Fibroblast of lung (primary cell): ENCODE measurements around the gene AKAP7. TPM values are rescaled to one million over a fixed set of nuclear protein-coding genes. Genes with fewer than 3 reads are reported as not detected.

ENCODE experiments used
- DNase-seq, 2 donors: peaks; one replicate each; pipeline versions ENCODE4 v3.0.0 to v3.0.0-alpha.2; 2010; ENCODE audit warnings: low read depth in 2 of 2
- H2AFZ ChIP-seq: 2 replicates; pipeline ENCODE4 v1.5.1; 2012; ENCODE audit warnings: low read length, control low read depth, inconsistent platforms
- H3K27ac ChIP-seq: 2 replicates; pipeline ENCODE4 v1.5.1; 2011; ENCODE audit warnings: low read length, control low read depth; ENCODE audit not compliant: insufficient read depth
- H3K27me3 ChIP-seq: 2 replicates; pipeline ENCODE4 v1.5.1; 2011; ENCODE audit warnings: mild to moderate bottlenecking, low read length; ENCODE audit not compliant: control insufficient read depth, insufficient read depth
- H3K36me3 ChIP-seq: 2 replicates; pipeline ENCODE4 v1.5.1; 2011; ENCODE audit warnings: low read length; ENCODE audit not compliant: control insufficient read depth, insufficient read depth
- H3K4me1 ChIP-seq: 2 replicates; pipeline ENCODE4 v1.5.1; 2011; ENCODE audit warnings: low read length; ENCODE audit not compliant: control insufficient read depth, insufficient read depth; ENCODE audit errors: extremely low read depth
- H3K4me2 ChIP-seq: 2 replicates; pipeline ENCODE4 v1.5.1; 2011; ENCODE audit warnings: low read length, control low read depth; ENCODE audit not compliant: insufficient read depth; ENCODE audit errors: extremely low read depth
- H3K4me3 ChIP-seq, 4 experiments: fragments of 200-600 bp in 1 of 4; sonication (generic) in 1 of 4; replicated peaks in 1 of 4; 2 replicates each; pipeline ENCODE4 v1.5.1; 2011 to 2016; ENCODE audit warnings: low read length in 4 of 4, low read depth in 3 of 4, mild to moderate bottlenecking in 3 of 4, control low read depth in 2 of 4, inconsistent platforms in 1 of 4, mixed read lengths in 1 of 4; ENCODE audit not compliant: insufficient read depth in 1 of 4; ENCODE audit errors: control extremely low read depth in 1 of 4
- H3K79me2 ChIP-seq: 2 replicates; pipeline ENCODE4 v1.5.1; 2012; ENCODE audit warnings: mild to moderate bottlenecking, low read length, inconsistent platforms; ENCODE audit not compliant: control insufficient read depth, insufficient read depth
- H3K9ac ChIP-seq: 2 replicates; pipeline ENCODE4 v1.5.1; 2011; ENCODE audit warnings: mild to moderate bottlenecking, low read length, control low read depth; ENCODE audit not compliant: insufficient read depth
- H3K9me3 ChIP-seq: 2 replicates; pipeline ENCODE4 v1.5.1; 2012; ENCODE audit warnings: low read depth, low read length; ENCODE audit not compliant: control insufficient read depth, insufficient read depth
- H4K20me1 ChIP-seq: 2 replicates; pipeline ENCODE4 v1.5.1; 2011; ENCODE audit warnings: low read length; ENCODE audit not compliant: control insufficient read depth, insufficient read depth; ENCODE audit errors: extremely low read depth
- CTCF ChIP-seq, 2 donors: IDR thresholded peaks in 1 of 2; conservative IDR thresholded peaks in 1 of 2; 1 replicate in 1 of 2; 2 replicates in 1 of 2; pipeline ENCODE4 v1.5.1; 2011 to 2012; ENCODE audit warnings: low read length in 2 of 2, control low read depth in 1 of 2, inconsistent platforms in 1 of 2, low read depth in 1 of 2, mild to moderate bottlenecking in 1 of 2
- EZH2 ChIP-seq: IDR thresholded peaks from 2 replicates; pipeline ENCODE4 v1.5.1; 2012; ENCODE audit warnings: low read length, control low read depth, mild to moderate bottlenecking; ENCODE audit errors: missing control alignments
- polyA plus RNA-seq, 2 donors: library from polyadenylated mRNA; depleted of rRNA in 1 of 2; stranded (reverse) in 1 of 2; unstranded in 1 of 2; fragments of >200 nt; gene quantifications; 2 replicates each; pipeline ENCODE4 v1.2.1, GENCODE V29; 2011 to 2012; ENCODE audit warnings: missing spikeins in 1 of 2
- total RNA-seq: library from RNA; depleted of rRNA; stranded (reverse); fragments of >200 nt; gene quantifications from 2 replicates; pipeline ENCODE4 v1.2.1, GENCODE V29; 2014

The AKAP7 gene
- total and polyA plus RNA-seq, 2 donors (not counting 1 experiment from before 2014, with no cell fraction given) = 3.1 to 5.8 TPM

GRCh38 chr6:131208787-131209186 is 73.5 kb downstream of the AKAP7 start:
- Histone ChIP-seq H3K79me2 (no peaks in the 10 kb centered on the region), H3K27me3 (no peaks in the 10 kb centered on the region), H3K27ac (no peak overlapping the region), H3K4me2 (no peak overlapping the region), H4K20me1 (no peaks in the 10 kb centered on the region), H3K9me3 (no peaks in the 10 kb centered on the region), H3K36me3 (no peaks in the 10 kb centered on the region), H3K4me1 (no peaks in the 10 kb centered on the region), H3K4me3 (no peak overlapping the region), H2AFZ (no peak overlapping the region), H3K9ac (no peak overlapping the region)
- no peak for DNase-seq
- TF ChIP-seq CTCF (conservative IDR thresholded peaks at IDR 0.05 in 1 of 2, IDR thresholded peaks at IDR 0.05 in 1 of 2; ENCODE audit: low read depth in 1 of 2, low read length in 2 of 2) (no peak), EZH2 (no peak)

GRCh38 chr6:131210469-131210868 is 75.2 kb downstream of the AKAP7 start:
- Histone ChIP-seq H2AFZ (no peak overlapping the region), H3K9ac (no peak overlapping the region), H3K4me1 (no peaks in the 10 kb centered on the region), H3K27ac (no peak overlapping the region), H4K20me1 (no peaks in the 10 kb centered on the region), H3K4me2 (no peak overlapping the region), H3K9me3 (no peaks in the 10 kb centered on the region), H3K4me3 (no peak overlapping the region), H3K79me2 (no peaks in the 10 kb centered on the region), H3K27me3 (no peaks in the 10 kb centered on the region), H3K36me3 (no peaks in the 10 kb centered on the region)
- TF ChIP-seq CTCF (conservative IDR thresholded peaks at IDR 0.05 in 1 of 2, IDR thresholded peaks at IDR 0.05 in 1 of 2; ENCODE audit: low read depth in 1 of 2, low read length in 2 of 2) (no peak), EZH2 (no peak)
- DNase-seq = no peak

GRCh38 chr6:131212024-131212423 is 76.8 kb downstream of the AKAP7 start:
- Histone ChIP-seq H3K27me3 (no peaks in the 10 kb centered on the region), H4K20me1 (no peaks in the 10 kb centered on the region), H3K9me3 (no peaks in the 10 kb centered on the region), H3K36me3 (no peaks in the 10 kb centered on the region), H3K27ac (no peak overlapping the region), H3K9ac (no peak overlapping the region), H3K4me2 (no peak overlapping the region), H3K4me1 (no peaks in the 10 kb centered on the region), H2AFZ (no peak overlapping the region), H3K79me2 (no peaks in the 10 kb centered on the region), H3K4me3 (no peak overlapping the region)
- DNase-seq = peak in 1 of 2 donors; percentile 80
- no peak for TF ChIP-seq CTCF (conservative IDR thresholded peaks at IDR 0.05 in 1 of 2, IDR thresholded peaks at IDR 0.05 in 1 of 2; ENCODE audit: low read depth in 1 of 2, low read length in 2 of 2)
- no peak for TF ChIP-seq EZH2
